ENCODE results near the gene MAN2A2.
A peak's percentile ranks its signal among the peaks of the same experiment; 100 is the strongest.

Gene MAN2A2

DNA sequence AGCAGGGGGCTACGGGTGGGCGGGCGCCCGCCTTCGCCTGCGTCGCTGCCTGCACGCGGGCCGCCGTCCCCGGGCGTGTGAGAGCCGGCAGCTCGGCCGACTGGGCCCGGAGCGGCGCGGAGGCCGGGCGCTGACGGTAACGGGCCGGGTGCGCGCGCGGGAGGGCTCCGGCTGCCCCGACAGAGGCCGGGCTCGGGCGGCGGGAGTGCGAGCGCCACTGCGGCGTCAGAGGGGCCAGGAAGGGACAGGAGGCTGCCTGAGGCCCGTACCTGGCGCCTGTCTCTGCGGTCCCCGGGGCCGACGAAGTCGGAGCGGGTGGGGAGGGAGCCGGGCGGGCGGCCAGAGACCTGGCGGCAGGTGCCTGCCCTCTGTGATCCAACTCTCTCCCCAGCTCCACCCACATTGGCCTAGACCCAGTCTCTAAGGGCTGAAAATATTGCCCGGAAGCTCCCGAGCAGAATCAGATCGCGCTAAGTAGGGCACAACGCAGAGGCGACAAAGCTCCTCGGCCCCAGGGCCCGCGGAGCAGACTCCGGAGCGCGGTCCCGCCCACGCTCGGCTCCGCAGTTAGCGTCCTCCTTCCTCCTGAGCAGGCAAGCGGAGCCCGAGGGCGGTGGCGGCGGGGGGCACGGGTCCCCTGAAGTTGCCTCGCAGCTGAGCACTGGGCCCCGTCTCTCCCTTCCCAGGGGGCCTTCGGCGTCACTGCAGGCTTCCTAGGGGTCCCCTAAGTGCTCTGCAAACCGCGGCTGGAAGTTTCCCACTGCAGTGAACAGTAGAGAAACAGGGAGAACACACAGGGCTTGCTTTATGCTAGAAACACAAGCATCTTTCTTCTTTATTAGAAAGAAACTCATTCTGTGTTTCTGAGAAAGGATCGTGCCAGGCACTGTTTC, at the start of gene MAN2A2:
Gene MAN2A2 (plus strand): TSS at position 463 of the 893 bp plus-strand sequence. CDS start 906 bp downstream, outside the sequence.
- DNase-seq: peak; percentile 61 to 76

DNA sequence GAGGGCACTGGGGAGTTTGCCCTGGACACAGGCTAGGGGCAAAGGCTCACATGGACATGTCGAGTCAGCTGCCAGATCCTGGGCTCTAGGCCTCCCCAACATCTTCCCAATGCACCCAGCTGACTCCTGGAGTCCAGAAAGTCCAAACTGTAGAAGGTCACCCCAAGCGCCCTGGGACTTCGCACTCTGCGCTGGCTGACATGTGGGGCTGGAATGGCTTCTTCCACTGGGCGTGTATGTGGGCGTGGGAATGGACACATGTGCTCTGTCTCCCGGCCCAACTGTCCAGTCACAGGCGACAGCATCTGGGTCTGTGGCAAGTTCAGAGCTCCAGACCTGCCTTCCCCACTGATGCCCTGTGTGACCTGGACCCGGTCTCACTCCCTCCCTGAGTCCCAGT, 48.0 kb upstream of the MAN2A2 start:
- DNase-seq: peak in 1 of 2 donors; percentile 55

DNA sequence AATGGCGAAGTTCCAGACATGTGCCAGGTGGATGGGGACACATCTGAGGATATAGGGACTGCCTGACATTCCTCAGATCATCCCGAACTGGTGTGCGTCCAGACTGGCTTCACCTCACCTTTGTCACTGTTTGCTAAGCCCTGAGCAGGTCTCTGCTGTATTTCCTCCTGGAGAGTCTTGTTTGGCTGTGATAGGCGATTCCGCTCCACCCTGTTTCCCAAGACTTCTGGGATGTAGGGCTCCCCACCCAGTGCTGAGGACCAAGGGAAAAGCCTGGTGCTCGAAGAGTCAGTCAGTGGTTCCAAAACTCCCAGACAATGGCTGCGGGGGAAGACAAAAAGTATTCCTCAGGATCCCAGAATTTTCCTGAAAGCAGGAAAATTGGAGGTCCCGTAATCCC, 45.8 kb upstream of the MAN2A2 start:
- DNase-seq: no peak

DNA sequence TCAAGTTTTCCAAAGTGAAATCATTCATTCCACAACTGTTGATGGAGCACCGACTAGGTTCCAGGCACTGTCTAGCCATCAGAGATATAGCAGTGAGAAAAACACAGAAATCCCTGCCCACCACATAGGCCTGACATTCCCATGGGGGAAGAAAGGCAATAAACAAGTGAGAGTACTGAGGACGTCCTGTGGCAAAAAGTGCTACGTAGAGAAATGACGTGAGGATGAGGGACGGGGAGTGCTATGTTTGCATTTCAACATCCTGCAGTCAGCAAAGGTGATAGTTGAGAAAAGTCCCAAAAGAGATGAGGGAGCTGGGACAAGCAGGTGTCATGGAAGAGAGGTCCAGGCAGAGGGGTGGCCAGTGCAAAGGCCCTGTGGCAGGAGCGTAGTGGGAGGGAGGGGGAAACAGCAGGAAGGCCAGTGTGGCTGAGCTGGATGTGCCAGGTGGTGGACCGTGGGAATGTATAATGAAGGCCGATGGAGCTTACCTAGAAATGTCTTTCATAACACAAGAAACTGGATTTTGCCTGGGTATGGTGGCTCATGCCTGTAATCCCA, 45.1 kb upstream of the MAN2A2 start:
- no peak for DNase-seq

DNA sequence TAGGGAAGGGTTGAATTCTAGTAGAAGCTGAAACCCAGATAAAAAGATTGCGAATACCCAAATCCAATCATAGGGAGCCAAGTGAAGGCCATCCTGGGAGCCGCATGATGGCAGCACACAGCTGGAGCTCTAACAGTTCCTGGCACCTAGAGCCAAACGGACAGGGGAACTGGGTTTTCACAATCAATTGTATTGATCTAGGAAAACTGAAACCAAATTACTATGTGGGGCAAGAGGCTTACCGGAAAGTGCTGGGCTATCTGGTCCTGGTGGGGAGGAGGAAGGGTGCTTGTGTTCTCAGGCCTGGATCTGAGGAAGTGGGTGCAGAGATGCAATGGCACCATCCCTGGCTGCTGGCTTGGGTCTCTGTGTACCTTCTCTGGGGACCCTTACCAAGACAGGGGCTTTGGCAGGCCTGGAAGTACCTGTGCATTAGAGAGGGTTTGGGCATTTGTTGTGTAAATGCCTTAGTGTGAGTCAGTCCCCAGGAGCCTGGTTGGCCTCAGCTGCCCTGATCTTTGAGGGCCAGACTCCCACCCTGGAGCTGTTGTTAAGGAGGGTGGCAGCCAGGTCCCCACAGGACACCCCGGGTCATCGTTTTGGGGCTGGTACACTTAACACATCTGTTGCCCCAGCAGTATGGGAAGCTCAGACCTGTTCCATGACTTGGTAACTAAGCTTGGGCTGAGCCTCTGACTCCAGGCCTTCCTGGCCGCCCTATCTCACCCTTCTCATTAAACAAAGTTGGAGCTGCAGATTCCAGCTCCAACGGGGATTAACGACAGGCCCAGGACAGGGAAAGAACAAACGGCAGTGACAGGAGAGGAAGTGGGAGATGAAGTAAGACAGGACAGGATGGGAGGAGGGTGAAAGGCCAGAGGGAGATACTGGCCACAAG, 43.6 kb upstream of the MAN2A2 start:
- DNase-seq: no peak

DNA sequence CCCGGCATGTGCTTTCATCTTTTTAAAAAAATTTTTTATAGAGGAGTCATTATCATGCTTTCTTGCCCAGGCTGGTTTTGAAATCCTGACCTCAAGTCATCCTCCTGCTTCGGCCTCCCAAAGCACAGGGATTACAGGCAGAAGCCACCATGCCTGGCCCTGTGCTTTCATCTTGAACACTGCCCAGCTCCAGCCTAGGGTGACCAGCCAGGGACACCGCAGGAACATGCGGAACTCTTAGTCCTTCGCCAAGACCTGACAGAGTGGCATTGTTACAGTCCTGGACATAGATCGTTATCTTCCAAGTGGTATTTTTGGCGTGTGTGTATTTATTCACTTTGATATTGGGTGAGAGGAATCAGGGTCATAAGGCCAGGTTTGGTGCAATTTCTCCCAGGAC, 42.7 kb upstream of the MAN2A2 start:
- no peak for DNase-seq

DNA sequence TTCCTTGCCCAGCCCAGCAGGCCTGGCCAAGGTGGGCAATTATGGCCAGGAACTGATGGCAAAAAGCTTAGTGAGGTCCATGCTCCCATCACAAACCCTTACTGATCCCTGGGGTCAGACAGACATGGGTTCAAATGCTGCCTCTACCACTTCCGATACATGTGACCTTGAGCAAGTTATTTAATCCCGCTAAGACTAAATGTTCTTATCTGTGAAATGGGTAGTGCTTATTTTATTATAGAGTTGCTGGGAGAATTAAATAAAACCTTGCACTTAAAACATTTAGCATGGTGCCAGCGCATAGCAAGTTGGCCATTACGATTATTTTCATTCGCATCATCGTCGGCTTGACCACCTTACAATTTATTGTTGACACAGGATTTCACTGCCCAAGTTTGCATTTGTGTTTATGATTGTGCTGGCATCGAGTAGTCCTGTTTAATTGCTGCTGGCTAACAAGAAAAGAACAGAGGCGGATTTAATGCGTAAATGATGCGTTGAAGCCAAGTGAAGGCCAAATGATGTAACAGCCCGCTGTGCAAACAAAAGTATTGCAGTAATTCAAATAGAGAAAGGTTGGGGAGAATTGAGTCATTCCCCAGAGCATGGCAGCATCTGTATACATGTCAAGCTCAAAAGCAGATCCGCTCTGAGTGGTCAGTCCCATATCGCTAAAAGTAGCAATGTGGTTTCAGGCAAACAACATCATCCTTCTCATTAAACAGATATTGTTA, 42.0 kb upstream of the MAN2A2 start:
- DNase-seq: no peak

DNA sequence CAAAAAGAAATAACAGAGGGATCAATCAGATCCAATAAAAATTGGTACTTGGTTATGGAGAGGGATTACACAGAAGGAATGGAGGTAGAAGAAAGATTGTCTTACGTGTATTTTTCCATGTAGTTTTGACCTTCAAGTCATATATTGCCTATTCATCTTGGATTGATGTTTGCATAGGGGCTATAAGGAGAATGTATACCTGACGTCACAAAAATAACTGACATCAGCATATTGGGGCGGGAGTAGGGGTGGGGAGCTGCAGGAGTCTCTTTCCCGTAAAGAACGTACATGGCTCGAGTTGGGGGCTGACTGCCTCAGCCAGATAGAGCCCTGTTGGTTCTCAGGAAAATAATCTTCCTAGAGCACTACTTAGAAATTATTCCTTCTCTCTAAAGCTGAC, 40.6 kb upstream of the MAN2A2 start:
- no peak for DNase-seq

DNA sequence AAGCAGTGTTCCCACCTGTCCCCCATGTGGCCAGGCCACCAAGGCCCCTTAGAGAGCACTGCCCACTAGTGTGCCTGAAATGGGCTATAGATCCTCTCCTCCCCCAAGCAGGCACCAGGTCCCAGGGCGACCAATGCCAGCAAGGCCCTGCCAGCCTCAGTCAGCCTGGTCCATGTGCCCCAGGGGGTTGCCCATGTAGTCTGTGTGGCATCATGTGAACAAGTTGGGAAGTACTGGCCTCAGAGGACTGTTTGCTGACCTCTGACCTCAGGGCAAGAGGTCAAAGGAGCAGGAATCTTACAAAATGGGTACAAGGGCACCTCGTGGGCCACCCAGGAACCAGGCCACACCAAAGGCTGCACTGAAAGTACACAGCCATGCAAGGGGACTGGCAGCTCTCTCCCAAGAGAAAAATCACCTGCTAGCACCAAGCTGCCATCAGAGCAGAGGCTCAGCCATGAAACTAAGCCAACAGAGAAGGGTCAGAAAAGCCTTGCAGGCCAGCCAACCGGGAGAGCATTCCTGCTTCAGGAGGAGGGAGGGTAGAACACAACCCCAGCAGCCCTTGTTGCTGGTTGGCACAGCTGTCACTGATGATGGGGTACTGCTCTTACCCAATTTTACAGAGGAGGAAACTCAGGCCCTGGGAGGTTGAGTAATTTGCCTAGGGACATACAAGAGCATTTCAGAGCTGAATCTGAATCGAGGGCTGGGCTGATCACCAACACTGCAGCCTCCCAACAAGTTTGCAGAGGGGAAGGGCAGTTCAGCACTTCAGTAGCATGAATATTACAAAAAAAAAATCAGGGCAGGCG, 39.9 kb upstream of the MAN2A2 start:
- DNase-seq: peak; percentile 80 to 86

DNA sequence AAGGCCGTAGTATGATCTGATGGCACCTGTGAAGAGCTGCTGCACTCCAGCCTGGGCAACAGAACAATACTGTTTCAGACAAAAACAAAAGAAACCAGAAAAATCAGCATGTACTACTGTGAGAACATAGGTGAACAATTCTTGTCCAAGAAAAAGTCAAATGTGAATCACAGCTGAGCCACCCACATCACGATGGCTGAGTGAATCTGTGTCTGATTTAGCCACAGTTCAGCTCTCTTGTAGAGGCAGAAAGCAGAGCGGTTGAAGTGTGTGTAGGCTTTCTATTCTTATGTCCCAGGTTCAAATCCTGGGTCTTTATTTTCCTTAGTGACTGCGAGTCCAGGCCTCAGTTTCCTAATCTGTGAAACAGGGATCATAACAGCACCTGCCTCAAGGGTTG, 39.1 kb upstream of the MAN2A2 start:
- DNase-seq: no peak

DNA sequence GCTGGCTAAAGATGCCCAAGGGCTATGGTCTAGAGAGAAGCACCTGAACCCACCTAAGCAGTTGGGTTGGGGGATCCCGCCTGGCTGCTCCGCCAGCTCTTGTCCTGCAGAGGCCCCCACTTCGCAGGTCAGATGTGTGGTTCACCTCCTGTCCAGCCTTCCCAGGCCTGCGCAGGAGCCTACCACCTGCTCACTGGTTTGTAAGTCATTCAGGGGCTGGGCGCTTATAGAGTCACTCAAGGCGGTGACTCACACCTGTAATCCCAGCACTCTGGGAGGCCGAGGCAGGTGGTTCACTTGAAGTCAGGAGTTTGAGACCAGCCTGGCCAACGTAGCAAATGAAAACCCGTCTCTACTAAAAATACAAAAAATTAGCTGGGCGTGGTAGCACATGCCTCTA, 38.6 kb upstream of the MAN2A2 start:
- DNase-seq: no peak

DNA sequence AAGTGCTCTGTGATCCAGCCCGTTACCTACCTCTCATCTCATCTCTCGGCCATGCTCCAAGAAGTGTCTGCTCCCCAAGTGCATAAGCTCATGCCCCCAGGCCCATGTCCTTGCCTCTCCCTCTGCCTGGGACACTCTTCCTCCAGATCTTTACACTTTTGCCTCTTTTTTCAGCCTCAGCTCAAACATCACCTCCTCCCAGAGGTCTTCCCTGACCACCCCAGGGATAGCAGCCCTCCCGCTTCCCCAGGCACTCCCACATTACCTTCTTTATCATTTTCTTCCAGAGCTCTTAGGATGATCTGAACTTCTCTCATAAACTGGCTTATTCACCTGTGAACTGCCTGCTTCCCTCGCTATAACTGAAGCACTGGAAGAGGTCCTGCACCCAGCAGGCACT, 37.4 kb upstream of the MAN2A2 start:
- DNase-seq: no peak

DNA sequence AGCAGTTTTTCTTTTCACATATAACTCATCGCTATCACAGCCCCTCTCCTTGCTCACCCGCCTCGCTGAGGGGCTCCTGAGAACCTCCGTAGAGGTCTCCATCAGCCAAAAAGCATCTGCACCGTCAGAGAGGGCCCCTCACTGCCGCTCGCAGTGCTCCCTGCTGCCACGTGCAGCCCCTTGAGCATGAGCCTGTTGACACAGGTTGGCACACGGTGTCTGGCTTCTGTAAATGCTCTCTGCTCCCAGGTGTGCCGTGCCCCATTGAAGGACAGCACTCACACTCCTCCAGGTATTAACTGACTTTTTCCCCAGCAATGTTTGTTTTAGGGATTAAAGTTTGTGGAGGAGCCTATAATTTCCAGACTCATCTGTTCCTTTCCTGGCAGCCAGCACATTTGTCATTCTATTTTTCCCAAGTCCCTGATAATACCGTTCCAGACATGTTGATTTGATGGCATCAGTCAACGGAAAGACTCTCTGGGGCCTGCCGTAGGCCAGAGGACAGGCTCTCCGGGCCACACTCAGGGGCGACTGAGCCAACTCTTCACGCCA, 36.9 kb upstream of the MAN2A2 start:
- DNase-seq: no peak

DNA sequence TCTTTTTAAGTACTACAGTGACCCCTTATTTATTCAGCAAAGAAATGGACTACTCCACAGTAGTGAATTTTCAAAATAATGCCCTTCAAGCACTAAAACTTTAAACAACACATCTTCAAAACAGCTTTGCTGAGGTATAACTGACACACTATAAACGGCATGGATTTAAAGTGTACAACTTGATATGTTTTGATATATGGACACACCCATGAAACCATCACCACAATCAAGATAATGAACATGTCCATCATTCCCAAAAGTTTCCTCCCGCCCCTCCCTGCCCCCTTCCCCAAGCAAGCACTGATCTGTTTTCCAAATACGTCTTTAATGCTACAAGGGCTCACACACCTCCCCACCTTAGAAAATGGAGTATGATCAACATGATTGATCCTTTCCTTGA, 36.3 kb upstream of the MAN2A2 start:
- no peak for DNase-seq

DNA sequence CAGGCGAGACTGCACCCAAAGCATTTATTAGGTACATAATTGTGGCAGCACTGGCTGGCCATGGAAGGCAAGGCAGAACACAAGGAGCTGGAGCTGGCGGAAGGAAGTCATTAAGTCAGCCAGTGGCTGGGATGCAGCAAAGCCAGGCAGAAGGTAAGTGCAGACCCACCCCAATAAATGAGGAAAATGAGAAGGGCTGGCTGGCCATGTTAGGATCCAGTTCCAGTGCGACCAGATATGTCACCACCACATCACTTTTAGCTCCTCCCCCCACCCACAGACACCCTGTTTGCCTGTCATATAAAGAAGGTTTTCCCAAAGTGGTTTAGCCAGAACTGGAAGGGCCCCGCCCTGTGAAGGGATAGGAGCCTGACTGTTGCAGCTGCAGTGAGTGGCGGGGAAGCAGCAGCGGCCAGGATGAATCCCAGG, 34.8 kb upstream of the MAN2A2 start, which contains the start of gene FURIN:
Gene FURIN (plus strand): TSS at position 328 of the 429 bp plus-strand sequence. CDS start 7,153 bp downstream, outside the sequence.
- peak; percentile 79 to 85 for DNase-seq

DNA sequence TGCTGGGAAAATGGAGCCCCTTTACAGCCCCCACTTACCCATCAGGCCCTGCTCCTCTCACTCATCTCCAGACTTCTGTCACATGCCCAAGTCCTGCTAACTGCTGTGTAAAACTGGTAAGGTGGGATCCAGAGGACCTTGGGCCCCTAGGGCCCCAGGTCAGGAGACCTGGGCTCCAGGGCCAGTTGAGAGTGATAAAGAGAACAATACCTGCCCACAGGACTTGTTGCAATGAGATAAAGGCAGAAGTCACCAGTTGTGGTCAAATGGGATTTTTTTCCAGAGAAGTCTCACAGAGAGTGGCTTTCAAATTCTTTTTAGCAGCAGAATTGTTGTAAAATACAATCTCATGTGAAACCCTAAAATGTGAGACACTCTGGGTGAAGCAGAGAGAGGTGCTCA, 34.0 kb upstream of the MAN2A2 start:
- DNase-seq: peak in 1 of 2 donors; percentile 57

DNA sequence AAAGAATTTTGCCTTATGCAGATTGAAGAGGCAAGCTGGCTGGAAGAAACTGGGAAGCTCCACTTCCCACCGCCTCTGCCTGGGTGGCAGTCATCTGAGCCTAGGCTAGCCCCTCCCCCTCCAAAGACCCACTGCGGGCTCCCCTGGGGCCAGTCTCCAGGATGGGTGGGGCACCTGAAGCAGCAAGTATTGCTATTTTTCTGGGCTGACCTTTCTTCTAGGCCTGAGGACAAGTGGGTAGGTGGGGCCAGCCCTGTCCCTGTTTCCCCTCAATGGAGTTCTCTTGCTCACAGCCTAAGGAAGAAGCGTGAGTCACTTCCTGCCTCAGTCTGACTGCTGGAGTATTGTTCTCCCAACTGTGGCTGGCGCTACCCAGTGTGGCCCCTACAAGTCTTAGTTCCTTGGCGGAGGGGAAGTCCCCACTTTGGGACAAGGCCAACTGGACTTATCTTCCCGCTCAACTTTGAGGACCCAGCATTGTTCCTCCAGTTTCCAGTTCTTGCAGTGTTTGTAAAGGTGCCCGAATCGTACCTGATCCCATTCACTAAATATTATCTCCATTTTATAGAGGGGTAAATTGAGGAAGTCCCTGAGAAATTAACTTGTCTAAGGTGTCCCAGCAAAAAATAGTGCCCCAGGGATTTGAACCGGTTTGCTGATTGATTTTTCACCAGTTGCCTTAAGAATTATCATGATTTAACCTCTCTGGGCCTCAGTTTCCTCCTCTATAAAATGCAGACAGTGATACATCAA, 33.3 kb upstream of the MAN2A2 start:
- peak; percentile 79 to 97 for DNase-seq

DNA sequence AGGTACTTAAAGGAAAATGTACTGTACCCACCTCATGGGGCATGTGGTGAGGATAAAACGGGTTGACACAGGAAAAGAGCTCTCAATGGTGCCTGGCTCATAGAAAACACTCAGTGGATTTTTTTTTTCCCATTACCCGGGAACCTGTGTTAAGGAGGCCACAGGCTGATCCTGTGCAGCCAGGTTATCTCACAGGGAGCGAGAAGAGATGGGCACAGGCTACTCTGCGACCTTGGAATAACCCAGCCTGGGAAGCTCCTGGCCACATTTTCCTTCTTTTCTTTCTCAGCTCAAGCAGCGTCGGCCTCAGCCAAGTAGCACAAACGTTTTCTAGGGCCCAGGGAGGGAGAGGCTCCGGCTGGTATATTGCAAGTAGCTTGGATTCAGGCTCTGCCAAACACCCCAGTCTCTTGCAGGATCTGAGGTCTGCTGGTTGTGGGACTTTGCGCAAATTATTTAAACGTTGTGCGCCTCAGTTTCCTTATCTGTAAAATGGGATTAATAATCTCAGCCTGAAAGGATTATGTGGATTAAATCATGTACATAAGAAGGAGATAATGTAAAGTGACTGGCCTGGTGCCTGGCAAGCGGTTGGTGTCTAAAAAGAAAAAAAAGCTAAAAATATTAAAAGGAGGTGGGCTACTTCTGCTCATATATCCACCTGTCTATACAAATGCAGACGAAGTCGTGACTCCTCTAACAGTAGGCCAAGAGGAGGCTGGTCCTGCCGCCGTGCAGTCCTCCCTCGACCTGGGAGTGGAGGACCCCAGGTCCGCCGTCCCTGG, 32.6 kb upstream of the MAN2A2 start:
- DNase-seq: no peak

DNA sequence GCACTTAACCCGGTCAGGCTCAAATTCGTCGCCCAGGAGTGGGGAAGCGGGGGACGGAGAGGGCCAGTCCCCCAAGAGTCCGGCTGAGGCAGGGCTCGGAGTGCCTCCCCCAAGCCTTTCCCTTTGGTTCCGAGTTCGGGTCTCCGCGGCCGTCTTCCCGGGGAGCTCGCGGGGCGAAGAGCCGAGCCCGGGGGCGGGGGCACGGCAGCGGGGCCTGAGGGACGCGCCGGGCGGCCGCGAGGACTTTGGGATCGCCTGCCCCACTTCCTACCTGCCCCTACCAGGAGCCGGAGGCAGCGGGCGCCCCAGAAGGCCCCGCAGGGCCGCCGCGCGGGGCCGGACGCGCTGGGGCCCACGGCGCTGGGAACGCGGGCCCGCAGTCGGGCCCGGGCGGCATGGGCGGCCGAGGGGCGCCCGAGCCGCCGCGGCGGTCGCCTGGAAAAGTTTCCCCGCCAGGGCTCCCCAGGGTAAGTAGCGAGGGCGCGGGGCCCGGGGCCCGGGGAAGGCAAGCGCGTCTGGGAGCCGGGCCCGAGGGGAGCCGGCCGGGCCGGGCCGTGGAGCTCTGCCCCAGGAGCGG, 31.9 kb upstream of the MAN2A2 start:
- DNase-seq: no peak

Measured in inflammatory macrophage treated with lipopolysaccharide for 1 hour (primary cell).